PFSK-1 (cell line): Measurements from ENCODE around the gene KISS1R.

ENCODE experiments used
- FOXP2 ChIP-seq: optimal IDR thresholded peaks from 2 replicates; pipeline ENCODE3; 2011; ENCODE audit warnings: borderline replicate concordance, control low read depth, inconsistent platforms; ENCODE audit not compliant: insufficient read depth; ENCODE audit errors: extremely low read length, extremely low read depth
- POLR2AphosphoS5 ChIP-seq: IDR thresholded peaks from 2 replicates; pipeline ENCODE4 v1.6.1; 2012; ENCODE audit warnings: low read depth, mild to moderate bottlenecking, control low read depth, low read length, moderate library complexity
- REST ChIP-seq, 2 experiments: IDR thresholded peaks; 2 replicates each; pipeline versions ENCODE4 v1.6.1 to v1.8.0; 2011 to 2012; ENCODE audit warnings: low read depth in 2 of 2, low read length in 2 of 2, control low read depth in 1 of 2, inconsistent platforms in 1 of 2, mild to moderate bottlenecking in 1 of 2, moderate library complexity in 1 of 2; ENCODE audit not compliant: insufficient read depth in 1 of 2
- SIN3A ChIP-seq: IDR thresholded peaks from 2 replicates; pipeline ENCODE4 v1.6.1; 2012; ENCODE audit warnings: mild to moderate bottlenecking, low read length, moderate library complexity, borderline replicate concordance; ENCODE audit not compliant: insufficient read depth
- TAF1 ChIP-seq: IDR thresholded peaks from 2 replicates; pipeline ENCODE4 v1.6.1; 2012; ENCODE audit warnings: low read length, control low read depth, borderline replicate concordance; ENCODE audit not compliant: insufficient read depth

The KISS1R gene

GRCh38 chr19:952049-952679 lies 35.0 kb downstream of the KISS1R start:
- TF ChIP-seq REST (IDR thresholded peaks at IDR 0.05; ENCODE audit: insufficient read depth in 1 of 2, low read depth in 2 of 2, low read length in 2 of 2) (no peak), TAF1 (no peak), SIN3A (no peak), POLR2AphosphoS5 (no peak), FOXP2 (no peak)

GRCh38 chr19:952680-953444 lies 35.7 kb downstream of the KISS1R start:
- TF ChIP-seq REST (IDR thresholded peaks at IDR 0.05; ENCODE audit: insufficient read depth in 1 of 2, low read depth in 2 of 2, low read length in 2 of 2) (no peak), TAF1 (no peak), POLR2AphosphoS5 (no peak), FOXP2 (no peak), SIN3A (no peak)

GRCh38 chr19:953445-954271 lies 36.5 kb downstream of the KISS1R start:
- TF ChIP-seq POLR2AphosphoS5 (no peak), SIN3A (no peak), FOXP2 (no peak), REST (IDR thresholded peaks at IDR 0.05; ENCODE audit: insufficient read depth in 1 of 2, low read depth in 2 of 2, low read length in 2 of 2) (no peak), TAF1 (no peak)

GRCh38 chr19:954272-954671 lies 37.1 kb downstream of the KISS1R start:
- no peak for TF ChIP-seq POLR2AphosphoS5
- TF ChIP-seq REST (IDR thresholded peaks at IDR 0.05; ENCODE audit: insufficient read depth in 1 of 2, low read depth in 2 of 2, low read length in 2 of 2), result no peak
- TF ChIP-seq FOXP2, result no peak
- no peak for TF ChIP-seq SIN3A
- no peak for TF ChIP-seq TAF1
